Gastrocnemius medialis (tissue), 4 donors: ENCODE data around the gene SLC1A3.

Experiments used
- CTCF ChIP-seq, 5 experiments: fragments of 450-650 bp in 3 of 5; fragments of 200-600 bp in 2 of 5; sonication (generic) in 2 of 5; IDR thresholded peaks in 4 of 5; conservative IDR thresholded peaks in 1 of 5; 1 replicate in 4 of 5; 2 replicates in 1 of 5; pipeline ENCODE4 v1.5.1; 2016 to 2019; ENCODE audit warnings: antibody characterized with exemption in 5 of 5, mild to moderate bottlenecking in 3 of 5, moderate library complexity in 3 of 5
- POLR2A ChIP-seq, 2 donors: fragments of 450-650 bp; IDR thresholded peaks; one replicate each; pipeline ENCODE4 v1.6.1; 2017; ENCODE audit warnings: antibody characterized with exemption in 2 of 2, mild to moderate bottlenecking in 2 of 2, moderate library complexity in 2 of 2

GRCh38 chr5:36701085-36701698 lies 94.8 kb downstream of the SLC1A3 start:
- no peak for TF ChIP-seq CTCF (IDR thresholded peaks at IDR 0.05 in 4 of 5, conservative IDR thresholded peaks at IDR 0.05 in 1 of 5)
- TF ChIP-seq POLR2A (IDR thresholded peaks at IDR 0.05): no peak
